ENCODE results near the gene TMEM91.
"Not testable (repeated sequence)": the region's sequence is repeated elsewhere in the genome, so short reads cannot be mapped to it uniquely, and the experiment has no call there.

The TMEM91 gene

DNA sequence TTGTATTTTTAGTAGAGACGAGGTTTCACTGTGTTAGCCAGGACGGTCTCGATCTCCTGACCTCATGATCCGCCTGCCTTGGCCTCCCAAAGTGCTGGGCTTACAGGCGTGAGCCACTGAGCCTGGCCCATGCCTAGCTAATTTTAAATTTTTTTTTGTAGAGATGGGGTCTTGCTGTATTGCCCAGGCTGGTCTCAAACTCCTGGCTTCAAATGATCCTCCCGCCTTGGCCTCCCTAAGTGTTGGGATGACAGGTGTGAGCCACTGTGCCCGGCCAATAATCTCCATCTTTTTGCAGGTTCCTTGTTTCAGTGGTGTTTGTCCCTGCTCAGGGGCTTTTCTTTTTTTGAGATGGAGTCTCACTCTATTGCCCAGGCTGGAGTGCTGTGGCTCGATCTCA lies 5.2 kb downstream of the TMEM91 start:
- H3K9me3 ChIP-seq (ENCODE audit: control insufficient read depth, insufficient read depth, low read length); H3K9ac ChIP-seq (ENCODE audit: low read depth, low read length); H3K36me3 ChIP-seq (ENCODE audit: insufficient read depth, low read length); H3K4me1 ChIP-seq (ENCODE audit: insufficient read depth, low read length): not testable (repeated sequence)

DNA sequence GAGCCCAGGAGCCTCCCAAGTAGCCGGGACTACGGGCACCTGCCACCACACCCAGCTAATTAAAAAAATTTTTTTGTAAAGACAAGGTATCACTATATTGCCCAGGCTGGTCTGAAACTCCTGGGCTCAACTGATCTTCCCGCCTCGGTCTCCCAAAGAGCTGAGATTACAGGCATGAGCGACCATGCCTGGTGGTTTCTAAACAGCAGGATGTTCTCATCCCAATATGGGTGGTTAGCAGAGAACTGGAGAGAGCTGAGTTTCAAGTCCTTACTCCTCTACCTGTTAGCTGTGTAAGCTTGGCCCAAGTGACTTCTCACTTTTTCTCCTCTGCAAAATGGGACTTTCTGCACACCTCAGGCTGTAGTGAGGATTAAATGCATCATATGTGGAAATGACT lies 8.0 kb downstream of the TMEM91 start:
- Histone ChIP-seq H3K36me3 (ENCODE audit: insufficient read depth, low read length) (no peaks in the 10 kb centered on the region), H3K9ac (ENCODE audit: low read depth, low read length) (no peak overlapping the region)

DNA sequence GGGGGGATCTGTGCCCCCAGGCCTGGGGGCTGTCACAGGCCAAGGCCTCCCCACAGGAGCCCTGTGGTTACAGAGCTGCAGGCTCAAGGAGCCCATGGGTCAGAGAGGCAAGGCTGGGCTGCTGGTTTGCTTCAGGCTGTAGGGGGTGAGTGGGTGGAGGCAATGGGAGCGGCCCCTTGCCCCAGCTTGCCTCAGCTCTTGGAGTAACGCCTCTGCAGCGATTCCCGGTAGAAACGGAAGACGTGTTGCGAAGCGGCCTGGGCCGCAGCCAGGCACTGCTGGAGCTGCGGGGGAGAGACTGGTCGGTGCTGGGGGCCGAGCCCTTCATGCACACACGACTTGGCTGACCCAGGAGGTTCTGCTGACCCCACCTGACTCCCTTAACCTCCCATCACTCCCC lies 10.1 kb downstream of the TMEM91 start:
- H3K36me3 ChIP-seq (ENCODE audit: insufficient read depth, low read length): no peaks in the 10 kb centered on the region; the same call in 1 of the 2 replicates
- H3K9ac ChIP-seq (ENCODE audit: low read depth, low read length): no peak overlapping the region
- H3K4me1 ChIP-seq (ENCODE audit: insufficient read depth, low read length): no peaks in the 10 kb centered on the region
- H3K9me3 ChIP-seq (ENCODE audit: control insufficient read depth, insufficient read depth, low read length): no peaks in the 10 kb centered on the region

More for the DNA sequence above, 8.0 kb downstream of the TMEM91 start:
- no peaks in the 10 kb centered on the region for H3K4me1 ChIP-seq (ENCODE audit: insufficient read depth, low read length)
- no peaks in the 10 kb centered on the region for H3K9me3 ChIP-seq (ENCODE audit: control insufficient read depth, insufficient read depth, low read length)

DNA sequence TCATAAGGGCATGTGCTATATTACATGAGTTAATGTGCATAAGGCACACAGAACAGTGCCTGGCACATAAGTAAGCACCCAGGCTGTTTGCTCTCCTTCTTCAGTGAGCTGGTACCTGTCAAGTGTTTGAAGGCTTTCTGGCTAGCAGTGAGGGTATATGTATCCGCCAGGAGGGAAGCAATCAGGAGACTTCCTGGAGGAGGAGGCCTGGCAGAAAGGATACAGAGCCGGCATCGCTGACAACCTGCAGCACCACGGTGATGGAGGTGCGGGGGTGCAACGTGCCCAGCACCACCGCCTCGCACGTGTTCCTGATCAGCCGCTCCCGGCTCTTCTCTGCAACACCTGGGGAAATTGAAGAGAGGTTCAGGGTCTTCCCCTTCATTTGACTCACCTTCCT lies 15.3 kb downstream of the TMEM91 start:
- H3K36me3 ChIP-seq (ENCODE audit: insufficient read depth, low read length): no peaks in the 10 kb centered on the region; the same call in 1 of the 2 replicates
- H3K9me3 ChIP-seq (ENCODE audit: control insufficient read depth, insufficient read depth, low read length): no peaks in the 10 kb centered on the region
- no peaks in the 10 kb centered on the region for H3K4me1 ChIP-seq (ENCODE audit: insufficient read depth, low read length)
- H3K9ac ChIP-seq (ENCODE audit: low read depth, low read length): no peak overlapping the region

DNA sequence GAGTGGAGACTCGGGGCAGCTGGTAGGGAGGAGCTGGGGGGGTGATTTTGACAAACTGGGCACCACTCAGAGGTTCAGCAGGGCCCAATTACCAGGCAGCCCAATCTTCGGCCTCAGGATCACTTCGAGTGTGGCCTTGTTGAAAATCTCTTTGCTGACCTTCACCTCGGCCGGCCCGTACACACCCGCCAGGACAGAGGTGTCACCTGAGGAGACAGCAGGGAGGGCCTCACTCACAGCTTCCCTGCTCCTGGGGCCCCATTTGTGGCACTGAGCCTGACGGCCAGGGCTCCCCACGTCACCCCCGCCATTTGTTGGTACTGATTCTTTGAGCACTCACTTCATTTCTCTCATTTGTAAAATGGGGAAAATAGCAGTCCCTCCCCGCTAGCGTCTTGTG lies 16.4 kb downstream of the TMEM91 start:
- H3K9ac ChIP-seq (ENCODE audit: low read depth, low read length): no peak overlapping the region
- no peaks in the 10 kb centered on the region for H3K9me3 ChIP-seq (ENCODE audit: control insufficient read depth, insufficient read depth, low read length)
- H3K4me1 ChIP-seq (ENCODE audit: insufficient read depth, low read length): no peaks in the 10 kb centered on the region
- H3K36me3 ChIP-seq (ENCODE audit: insufficient read depth, low read length): no peaks in the 10 kb centered on the region; the same call in 1 of the 2 replicates

DNA sequence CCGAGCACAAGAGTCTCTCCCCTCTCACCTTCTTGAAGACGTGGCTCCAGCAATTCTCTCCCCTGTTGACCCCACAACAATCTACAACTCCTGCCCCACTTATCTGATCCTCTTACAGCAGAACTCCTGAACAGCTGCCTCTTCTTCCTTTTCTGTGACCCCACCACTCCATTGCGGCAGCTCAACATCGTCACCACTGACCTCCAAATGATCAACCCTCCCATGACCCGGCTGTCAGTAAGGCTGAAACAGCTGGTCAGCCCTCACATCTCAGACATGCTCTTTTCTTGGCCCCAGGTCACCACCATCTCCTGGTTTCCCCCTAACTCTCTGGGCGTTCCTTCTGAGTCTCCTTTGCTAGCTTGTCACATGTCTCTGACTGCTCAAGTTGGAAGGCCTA lies 19.0 kb downstream of the TMEM91 start:
- H3K36me3 ChIP-seq (ENCODE audit: insufficient read depth, low read length): no peaks in the 10 kb centered on the region; the same call in 1 of the 2 replicates
- H3K4me1 ChIP-seq (ENCODE audit: insufficient read depth, low read length): no peaks in the 10 kb centered on the region; the same call in 1 of the 2 replicates
- H3K9ac ChIP-seq (ENCODE audit: low read depth, low read length): no peak overlapping the region
- no peaks in the 10 kb centered on the region for H3K9me3 ChIP-seq (ENCODE audit: control insufficient read depth, insufficient read depth, low read length)

DNA sequence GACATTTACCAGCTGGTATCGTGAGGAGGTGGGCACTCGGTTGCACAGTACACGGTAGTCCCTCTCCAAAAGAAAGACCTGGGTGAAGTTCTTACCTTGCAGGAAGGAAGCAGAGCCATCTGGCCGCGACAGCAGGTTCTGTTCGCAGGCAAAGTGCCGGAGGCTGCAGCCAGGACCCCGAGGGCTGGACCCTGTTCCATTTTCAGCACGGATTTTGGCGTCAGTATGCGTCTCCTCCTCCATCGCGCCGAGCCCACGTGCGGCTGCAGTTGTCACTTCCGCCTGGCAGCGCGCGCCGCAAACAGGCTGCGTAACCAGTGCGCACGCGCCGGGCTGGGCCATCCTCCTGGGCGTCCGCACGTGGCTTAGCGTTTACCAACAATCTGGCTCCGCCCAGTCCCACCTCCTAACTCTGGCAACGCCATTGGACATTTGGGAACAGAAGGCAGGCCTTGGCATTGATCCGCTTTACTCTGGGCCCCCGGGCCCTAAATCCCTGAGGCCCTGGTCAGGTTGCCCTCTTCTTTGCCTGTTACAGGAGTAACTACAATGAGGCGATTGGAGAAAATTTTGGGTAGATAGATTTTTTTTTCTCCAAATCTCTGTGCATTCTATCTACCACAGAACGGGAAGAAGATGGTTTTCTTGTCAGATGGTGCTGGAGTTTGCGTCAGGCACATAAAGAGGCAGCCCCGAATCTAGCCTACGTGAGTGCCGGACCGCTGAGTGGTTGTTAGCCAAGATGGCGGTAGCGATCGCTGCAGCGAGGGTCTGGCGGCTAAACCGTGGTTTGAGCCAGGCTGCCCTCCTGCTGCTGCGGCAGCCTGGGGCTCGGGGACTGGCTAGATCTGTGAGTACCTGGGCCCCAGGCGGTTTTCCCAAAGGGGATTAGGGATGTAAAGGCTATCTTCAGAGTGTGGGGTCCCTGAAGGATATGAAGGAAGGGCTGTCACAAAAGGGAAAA lies 21.0 kb downstream of the TMEM91 start, which contains the start of the genes BCKDHA and EXOSC5:
Gene BCKDHA, plus strand, starts transcription at position 733 of the 964 bp plus-strand sequence. Its CDS starts 10 bp downstream, at position 743.
Gene EXOSC5, minus strand, starts transcription at position 274 of the 964 bp plus-strand sequence. Its CDS starts 31 bp downstream, at position 243.
- H3K4me1 ChIP-seq (ENCODE audit: insufficient read depth, low read length): no peaks in the 10 kb centered on the region; the same call in 1 of the 2 replicates
- H3K9ac ChIP-seq (ENCODE audit: low read depth, low read length): peak within 1 kb of the TSS; percentile 98
- H3K9me3 ChIP-seq (ENCODE audit: control insufficient read depth, insufficient read depth, low read length): no peaks in the 10 kb centered on the region
- H3K36me3 ChIP-seq (ENCODE audit: insufficient read depth, low read length): no peaks in the 10 kb centered on the region

DNA sequence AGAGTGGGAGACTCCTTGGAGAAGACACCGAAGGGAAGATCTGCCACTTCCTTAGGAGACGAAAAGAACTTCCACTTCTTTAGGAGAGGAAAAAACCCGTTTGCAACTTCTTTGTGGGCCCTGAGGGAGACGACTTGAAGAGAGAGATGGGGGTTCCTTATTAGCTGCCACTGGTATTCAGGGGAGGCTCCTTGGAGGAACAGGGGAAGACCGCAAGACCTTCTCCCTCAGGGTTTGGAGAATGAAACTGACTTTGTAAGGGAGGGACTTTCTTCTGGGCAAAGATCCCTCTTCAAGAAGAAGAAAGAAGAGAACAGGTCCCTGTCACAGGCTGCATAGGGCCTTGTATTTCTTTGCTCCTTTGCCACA lies 21.7 kb downstream of the TMEM91 start:
- peak overlapping the region; percentile 98 for H3K9ac ChIP-seq (ENCODE audit: low read depth, low read length)
- H3K4me1 ChIP-seq (ENCODE audit: insufficient read depth, low read length): no peaks in the 10 kb centered on the region; the same call in 1 of the 2 replicates
- no peaks in the 10 kb centered on the region for H3K36me3 ChIP-seq (ENCODE audit: insufficient read depth, low read length)
- H3K9me3 ChIP-seq (ENCODE audit: control insufficient read depth, insufficient read depth, low read length): no peaks in the 10 kb centered on the region

DNA sequence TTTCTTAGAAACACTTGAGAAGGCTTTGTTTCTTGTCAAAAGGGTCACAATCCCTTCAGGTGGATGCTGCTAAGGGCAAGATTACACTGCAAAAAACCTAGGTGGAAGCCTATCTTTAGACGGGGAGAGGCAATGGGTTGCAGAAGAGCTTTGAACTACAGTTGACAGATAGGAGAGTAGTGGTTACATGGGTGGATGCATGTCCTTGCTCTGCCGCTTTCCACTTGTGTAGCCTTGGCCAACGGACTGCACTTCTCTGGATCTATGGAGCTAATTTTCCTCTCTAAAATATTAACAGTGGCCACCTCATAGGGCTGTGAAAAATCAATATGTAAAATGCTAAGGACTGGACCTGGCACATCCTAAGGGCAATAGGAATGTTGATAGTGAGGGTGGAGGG lies 22.3 kb downstream of the TMEM91 start:
- no peaks in the 10 kb centered on the region; the same call in 1 of the 2 replicates for H3K4me1 ChIP-seq (ENCODE audit: insufficient read depth, low read length)
- no peaks in the 10 kb centered on the region for H3K36me3 ChIP-seq (ENCODE audit: insufficient read depth, low read length)
- no peaks in the 10 kb centered on the region for H3K9me3 ChIP-seq (ENCODE audit: control insufficient read depth, insufficient read depth, low read length)
- H3K9ac ChIP-seq (ENCODE audit: low read depth, low read length): peak overlapping the region; percentile 98

DNA sequence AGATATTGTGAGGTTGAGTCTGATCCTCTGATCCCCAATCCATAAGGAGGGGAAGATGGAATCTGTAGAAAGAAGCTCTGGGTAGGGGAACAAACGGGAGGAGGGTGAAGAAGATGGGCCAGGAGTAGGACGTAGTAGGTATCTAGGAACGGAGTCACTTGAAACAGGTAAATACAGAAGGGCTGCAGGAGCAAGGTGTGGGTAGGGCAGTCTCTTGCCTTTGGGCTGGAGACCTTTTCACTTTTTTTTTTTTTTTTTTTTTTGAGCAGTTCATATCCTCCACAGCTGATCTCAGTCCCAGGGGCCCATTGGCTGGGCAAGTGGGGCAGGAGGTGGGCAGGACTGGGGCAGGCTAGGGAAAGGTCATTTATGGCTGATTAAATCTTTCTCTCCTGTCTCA lies 22.8 kb downstream of the TMEM91 start:
- no peaks in the 10 kb centered on the region for H3K9me3 ChIP-seq (ENCODE audit: control insufficient read depth, insufficient read depth, low read length)
- H3K36me3 ChIP-seq (ENCODE audit: insufficient read depth, low read length): no peaks in the 10 kb centered on the region
- H3K4me1 ChIP-seq (ENCODE audit: insufficient read depth, low read length): no peaks in the 10 kb centered on the region; the same call in 1 of the 2 replicates
- H3K9ac ChIP-seq (ENCODE audit: low read depth, low read length): no peak overlapping the region

DNA sequence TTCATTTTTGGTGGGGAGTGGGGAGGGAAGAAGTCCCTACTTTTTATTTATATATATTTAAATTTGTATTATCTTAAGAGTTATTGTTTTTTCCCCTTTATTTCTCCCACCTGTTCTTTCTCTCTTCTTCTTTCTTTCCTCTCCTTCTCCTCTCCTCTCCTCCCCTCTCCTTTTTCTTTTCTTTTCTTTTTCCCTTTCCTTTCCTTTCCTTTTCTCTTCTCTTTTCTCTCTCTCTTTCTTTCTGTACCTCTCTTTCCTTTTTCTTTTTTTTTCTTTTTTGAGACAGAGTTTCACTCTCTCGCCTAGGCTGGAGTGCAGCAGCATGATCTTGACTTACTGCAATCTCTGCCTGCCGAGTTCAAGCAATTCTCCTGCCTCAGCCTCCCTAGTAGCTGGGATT lies 23.2 kb downstream of the TMEM91 start:
- Histone ChIP-seq H3K4me1 (ENCODE audit: insufficient read depth, low read length) (no peaks in the 10 kb centered on the region; the same call in 1 of the 2 replicates), H3K9me3 (ENCODE audit: control insufficient read depth, insufficient read depth, low read length) (no peaks in the 10 kb centered on the region), H3K9ac (ENCODE audit: low read depth, low read length) (no peak overlapping the region), H3K36me3 (ENCODE audit: insufficient read depth, low read length) (no peaks in the 10 kb centered on the region)

DNA sequence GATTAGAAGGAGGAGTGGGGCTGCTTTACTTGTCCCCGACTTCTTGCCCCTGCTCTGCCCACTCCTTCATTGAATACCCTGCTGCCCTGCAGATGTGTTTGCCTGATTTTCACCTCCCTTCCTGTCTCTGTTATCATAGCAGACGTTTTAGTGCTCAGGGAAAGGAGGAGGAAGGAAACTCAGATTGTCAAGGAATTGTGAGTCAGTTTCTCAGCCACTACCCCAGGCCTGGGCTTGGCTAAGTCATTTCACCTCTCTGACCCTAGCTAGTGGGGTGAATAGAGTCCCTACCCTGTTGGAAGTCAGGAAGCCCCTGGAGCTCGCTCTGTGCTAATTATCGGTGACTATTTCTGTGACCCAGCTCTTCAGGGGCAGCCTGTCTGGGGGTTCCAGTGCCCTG lies 25.1 kb downstream of the TMEM91 start:
- Histone ChIP-seq H3K4me1 (ENCODE audit: insufficient read depth, low read length) (no peaks in the 10 kb centered on the region; the same call in 1 of the 2 replicates), H3K9ac (ENCODE audit: low read depth, low read length) (no peak overlapping the region), H3K9me3 (ENCODE audit: control insufficient read depth, insufficient read depth, low read length) (no peaks in the 10 kb centered on the region), H3K36me3 (ENCODE audit: insufficient read depth, low read length) (no peaks in the 10 kb centered on the region)

DNA sequence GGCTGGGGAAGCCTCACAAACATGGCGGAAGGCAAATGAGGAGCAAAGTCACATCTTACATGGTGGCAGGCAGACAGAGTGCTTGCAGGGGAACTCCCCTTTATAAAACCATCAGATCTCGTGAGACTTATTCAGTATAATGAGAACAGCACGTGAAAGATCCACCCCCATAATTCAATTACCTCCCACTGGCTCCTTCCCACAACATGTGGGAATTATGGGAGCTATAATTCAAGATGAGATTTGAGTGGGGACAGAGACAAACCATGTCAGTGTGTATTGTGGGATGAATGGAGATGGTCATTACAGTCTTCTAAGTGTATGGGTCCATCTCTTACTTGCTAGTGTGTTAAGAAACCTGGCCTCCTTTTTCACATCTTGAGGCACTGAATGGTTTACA lies 25.7 kb downstream of the TMEM91 start:
- Histone ChIP-seq H3K9ac (ENCODE audit: low read depth, low read length) (no peak overlapping the region), H3K9me3 (ENCODE audit: control insufficient read depth, insufficient read depth, low read length) (no peaks in the 10 kb centered on the region), H3K4me1 (ENCODE audit: insufficient read depth, low read length) (peaks cover 3% of the 10 kb centered on the region), H3K36me3 (ENCODE audit: insufficient read depth, low read length) (no peaks in the 10 kb centered on the region)

DNA sequence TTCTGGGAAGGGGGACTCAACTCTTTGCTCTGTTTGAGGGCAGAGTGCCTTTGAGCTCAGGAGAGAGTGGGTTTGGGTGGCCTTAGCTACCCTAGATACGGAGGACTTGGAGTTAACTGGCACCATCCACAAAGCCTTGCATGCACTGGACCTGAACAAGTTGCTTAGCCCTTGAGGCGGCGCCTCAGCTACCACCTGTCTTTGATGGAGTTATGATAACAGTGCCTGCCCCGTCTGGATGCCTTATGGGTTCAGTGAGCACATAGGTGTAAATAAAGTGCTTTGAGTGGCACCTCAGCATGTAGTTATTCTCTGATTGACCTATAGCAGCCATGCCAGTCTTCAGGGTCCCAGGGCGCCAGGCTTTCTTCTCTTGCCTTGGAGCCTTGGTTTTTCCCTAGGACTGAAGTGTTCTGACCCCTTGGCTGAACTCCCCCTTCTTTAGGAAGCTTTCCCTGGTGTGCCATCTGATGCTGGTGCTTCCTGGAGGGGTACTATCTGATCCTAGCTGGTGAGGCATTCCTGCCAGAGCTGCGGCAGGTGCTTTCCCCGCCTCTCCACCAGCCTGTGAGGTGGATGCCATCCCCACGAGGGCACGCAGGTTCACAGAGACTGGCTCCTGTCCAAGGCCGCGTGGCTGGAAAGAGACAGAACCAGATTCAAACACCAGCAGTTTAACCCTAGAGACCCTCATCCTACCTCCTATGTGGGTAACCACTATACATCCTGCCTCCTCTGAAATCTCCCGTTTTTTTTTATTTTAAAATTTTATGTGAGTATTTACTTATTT lies 27.0 kb downstream of the TMEM91 start:
- no peak overlapping the region for H3K9ac ChIP-seq (ENCODE audit: low read depth, low read length)
- peaks cover 11% of the 10 kb centered on the region for H3K4me1 ChIP-seq (ENCODE audit: insufficient read depth, low read length)
- H3K36me3 ChIP-seq (ENCODE audit: insufficient read depth, low read length): no peaks in the 10 kb centered on the region
- H3K9me3 ChIP-seq (ENCODE audit: control insufficient read depth, insufficient read depth, low read length): no peaks in the 10 kb centered on the region
